Upper lobe of left lung (tissue), 4 donors: ENCODE data around the gene CCDC195.

Experiments
- EP300 ChIP-seq, 4 donors: sonication (generic); formaldehyde crosslinking; IDR thresholded peaks; one replicate each; pipeline ENCODE4 v1.5.1; 2017; ENCODE audit warnings: antibody characterized with exemption in 4 of 4, control low read depth in 2 of 4
- POLR2A ChIP-seq, 4 donors: fragments of 450-650 bp; IDR thresholded peaks; one replicate each; pipeline ENCODE4 v1.5.1; 2016 to 2017; ENCODE audit warnings: antibody characterized with exemption in 4 of 4, mild to moderate bottlenecking in 2 of 4
- POLR2AphosphoS5 ChIP-seq, 2 donors: sonication (generic); formaldehyde crosslinking; IDR thresholded peaks; one replicate each; pipeline ENCODE4 v1.5.1; 2017; ENCODE audit warnings: antibody characterized with exemption in 2 of 2

GRCh38 chr2:224753743-224754540 lies 37.8 kb upstream of the CCDC195 start:
- no peak for TF ChIP-seq POLR2A (IDR thresholded peaks at IDR 0.05)
- TF ChIP-seq EP300 (IDR thresholded peaks at IDR 0.05): no peak
- TF ChIP-seq POLR2AphosphoS5 (IDR thresholded peaks at IDR 0.05): no peak
